DOHH2 (cell line): Measurements from ENCODE around the gene KIAA1614.

Experiments used
- EZH2phosphoT487 ChIP-seq: fragments of 200-600 bp; sonication (generic); IDR thresholded peaks from 2 replicates; pipeline ENCODE4 v1.6.1; 2017; ENCODE audit warnings: borderline replicate concordance, mild to moderate bottlenecking, antibody characterized with exemption, low read length, moderate library complexity, mixed read lengths
- TF ChIP-seq, protein P1 (sequence below): fragments of 200-600 bp; sonication (generic); IDR thresholded peaks from one replicate; pipeline ENCODE4 v1.5.1; 2014; ENCODE audit warnings: antibody characterized with exemption, mild to moderate bottlenecking, low read depth, low read length; ENCODE audit not compliant: poor library complexity, severe bottlenecking

DNA sequence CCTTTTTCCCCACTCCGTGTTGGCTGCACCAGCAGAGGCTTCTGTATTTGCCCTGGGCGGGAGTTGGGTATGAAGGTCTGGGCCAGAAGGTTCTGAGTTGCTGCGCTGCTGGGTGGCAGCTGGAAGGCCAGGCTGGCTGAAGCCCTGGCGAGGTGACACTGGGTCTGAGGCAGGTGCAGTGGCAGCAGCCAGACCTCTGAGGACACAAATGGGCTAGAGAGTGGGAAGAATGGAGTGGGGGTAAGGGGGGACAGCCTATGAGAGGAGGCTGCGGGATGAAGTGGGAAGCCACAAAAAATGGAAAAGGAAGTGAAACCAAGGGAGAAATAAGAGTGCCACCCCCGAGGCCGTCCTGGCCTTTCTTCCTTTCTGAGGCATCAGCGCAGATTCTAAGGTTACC, 56.7 kb downstream of the KIAA1614 start:
- TF ChIP-seq, protein P1, sequence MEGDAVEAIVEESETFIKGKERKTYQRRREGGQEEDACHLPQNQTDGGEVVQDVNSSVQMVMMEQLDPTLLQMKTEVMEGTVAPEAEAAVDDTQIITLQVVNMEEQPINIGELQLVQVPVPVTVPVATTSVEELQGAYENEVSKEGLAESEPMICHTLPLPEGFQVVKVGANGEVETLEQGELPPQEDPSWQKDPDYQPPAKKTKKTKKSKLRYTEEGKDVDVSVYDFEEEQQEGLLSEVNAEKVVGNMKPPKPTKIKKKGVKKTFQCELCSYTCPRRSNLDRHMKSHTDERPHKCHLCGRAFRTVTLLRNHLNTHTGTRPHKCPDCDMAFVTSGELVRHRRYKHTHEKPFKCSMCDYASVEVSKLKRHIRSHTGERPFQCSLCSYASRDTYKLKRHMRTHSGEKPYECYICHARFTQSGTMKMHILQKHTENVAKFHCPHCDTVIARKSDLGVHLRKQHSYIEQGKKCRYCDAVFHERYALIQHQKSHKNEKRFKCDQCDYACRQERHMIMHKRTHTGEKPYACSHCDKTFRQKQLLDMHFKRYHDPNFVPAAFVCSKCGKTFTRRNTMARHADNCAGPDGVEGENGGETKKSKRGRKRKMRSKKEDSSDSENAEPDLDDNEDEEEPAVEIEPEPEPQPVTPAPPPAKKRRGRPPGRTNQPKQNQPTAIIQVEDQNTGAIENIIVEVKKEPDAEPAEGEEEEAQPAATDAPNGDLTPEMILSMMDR, result no peak
- TF ChIP-seq EZH2phosphoT487, result no peak
